GM23248 (cell line): ENCODE data around the gene TCEANC2. TPM values are rescaled to one million over a fixed set of nuclear protein-coding genes. Genes with fewer than 3 reads are reported as not detected.

Experiments used
- DNase-seq: peaks from one replicate; pipeline ENCODE4 v3.0.0-alpha.2; 2015
- H2AFZ ChIP-seq: fragments of 200-600 bp; sonication (generic); 2 replicates; pipeline ENCODE4 v1.6.1; 2016; ENCODE audit warnings: antibody characterized with exemption
- H3F3A ChIP-seq: fragments of 200-600 bp; sonication (generic); 2 replicates; pipeline ENCODE4 v1.6.1; 2016; ENCODE audit warnings: mild to moderate bottlenecking, antibody characterized with exemption, mixed run types; ENCODE audit not compliant: insufficient read depth
- H3K27ac ChIP-seq: fragments of 200-600 bp; sonication (generic); 2 replicates; pipeline ENCODE4 v1.5.1; 2016; ENCODE audit warnings: mild to moderate bottlenecking
- H3K27me3 ChIP-seq: fragments of 200-600 bp; sonication (generic); replicated peaks from 2 replicates; pipeline ENCODE4 v1.6.1; 2016; ENCODE audit warnings: mild to moderate bottlenecking; ENCODE audit not compliant: insufficient read depth
- H3K36me3 ChIP-seq: fragments of 200-600 bp; sonication (generic); 2 replicates; pipeline ENCODE4 v1.6.1; 2016; ENCODE audit warnings: low read depth, mild to moderate bottlenecking
- H3K4me1 ChIP-seq: fragments of 200-600 bp; sonication (generic); 2 replicates; pipeline ENCODE4 v1.6.1; 2016; ENCODE audit warnings: mild to moderate bottlenecking; ENCODE audit not compliant: insufficient read depth
- H3K4me2 ChIP-seq: fragments of 200-600 bp; sonication (generic); one replicate; pipeline ENCODE4 v1.6.1; 2016; ENCODE audit warnings: mild to moderate bottlenecking; ENCODE audit not compliant: unreplicated experiment
- H3K4me3 ChIP-seq: fragments of 200-600 bp; sonication (generic); 2 replicates; pipeline ENCODE4 v1.5.1; 2016; ENCODE audit warnings: mild to moderate bottlenecking
- H3K79me2 ChIP-seq: fragments of 200-600 bp; sonication (generic); 2 replicates; pipeline ENCODE4 v1.6.1; 2016; ENCODE audit warnings: mild to moderate bottlenecking; ENCODE audit not compliant: insufficient read depth
- H3K9ac ChIP-seq: fragments of 200-600 bp; sonication (generic); 2 replicates; pipeline ENCODE4 v1.6.1; 2016; ENCODE audit warnings: mild to moderate bottlenecking
- H3K9me2 ChIP-seq: fragments of 200-600 bp; sonication (generic); 2 replicates; pipeline ENCODE4 v1.6.1; 2016; ENCODE audit warnings: mixed run types, mild to moderate bottlenecking, moderate library complexity; ENCODE audit not compliant: insufficient read depth
- H3K9me3 ChIP-seq: fragments of 200-600 bp; sonication (generic); one replicate; pipeline ENCODE4 v1.6.1; 2017; ENCODE audit warnings: low read depth
- H4K20me1 ChIP-seq: fragments of 200-600 bp; sonication (generic); 2 replicates; pipeline ENCODE4 v1.6.0; 2016; ENCODE audit not compliant: insufficient read depth
- EZH2 ChIP-seq: fragments of 200-600 bp; sonication (generic); IDR thresholded peaks from 2 replicates; pipeline ENCODE4 v1.6.1; 2018; ENCODE audit warnings: antibody characterized with exemption, mild to moderate bottlenecking; ENCODE audit not compliant: insufficient read depth, poor library complexity, severe bottlenecking
- EZH2phosphoT487 ChIP-seq: fragments of 200-600 bp; sonication (generic); IDR thresholded peaks from 2 replicates; pipeline ENCODE4 v1.6.1; 2018; ENCODE audit warnings: antibody characterized with exemption, moderate library complexity, mild to moderate bottlenecking, low read depth; ENCODE audit not compliant: insufficient read depth
- WGBS, 2 experiments: methylation state at CpG; one replicate each; pipeline ENCODE4 v1.1.6; 2015 to 2017; ENCODE audit warnings: low lambda C conversion rate in 2 of 2, low coverage in 1 of 2; ENCODE audit errors: missing lambda C conversion rate in 2 of 2; 5-methylcytosine and 5-hydroxymethylcytosine counted together
- in situ Hi-C: fragments of 300-500 bp; cut with MboI; formaldehyde crosslinking; loops from 2 replicates; pipeline ENCODE4 v1.15.0; 2020
- polyA plus RNA-seq: library from polyadenylated mRNA; unstranded; fragments of >200 nt; fragmentation: Nextera tagmentation; extraction: Ambion mirVana; gene quantifications from 2 replicates; pipeline ENCODE4 v1.2.1, GENCODE V29; 2016
- total RNA-seq: library from RNA; depleted of rRNA; stranded (reverse); fragments of >200 nt; shearing (Covaris generic); gene quantifications from 2 replicates; pipeline ENCODE4 v1.2.3, GENCODE V29; 2014

The TCEANC2 gene
- total and polyA plus RNA-seq, 2 experiments from 2014 or later = 1.7 to 4.6 TPM

GRCh38 chr1:54053745-54054437 is 483 bp downstream of the TCEANC2 start:
- in situ Hi-C loops = no loop called here

DNA sequence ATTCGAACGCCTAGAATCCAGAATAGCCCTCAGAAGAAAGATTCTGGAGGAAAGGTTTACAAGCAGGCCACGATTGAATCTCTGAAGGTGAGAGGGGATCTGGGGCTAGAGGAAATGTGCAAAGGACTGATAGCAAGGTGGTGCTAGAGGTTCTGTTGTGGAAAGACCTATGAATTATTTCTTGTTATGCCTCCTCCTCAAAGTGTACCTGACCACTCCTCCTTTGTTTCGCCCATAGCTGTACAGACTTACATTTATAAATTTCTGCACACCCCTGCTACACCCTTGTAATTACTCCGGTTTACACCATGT is 986 bp downstream of the TCEANC2 start:
- Histone ChIP-seq H3K9me2 (no peaks in the 10 kb centered on the region), H3K9ac (peak overlapping the region; percentile 96), H3K4me1 (peaks cover 13% of the 10 kb centered on the region), H3F3A (peaks cover 8% of the 10 kb centered on the region; the same call in 1 of the 2 replicates), H3K27ac (peak overlapping the region; percentile 92), H2AFZ (peak overlapping the region; percentile 95), H3K36me3 (no peaks in the 10 kb centered on the region), H3K79me2 (peaks cover 50% of the 10 kb centered on the region), H4K20me1 (no peaks in the 10 kb centered on the region), H3K27me3 (no peaks in the 10 kb centered on the region), H3K4me3 (peak overlapping the region; percentile 95), H3K4me2 (peak overlapping the region; percentile 91), H3K9me3 (no peaks in the 10 kb centered on the region)
- in situ Hi-C loops = no loop called here
- TF ChIP-seq EZH2 (no peak), EZH2phosphoT487 (no peak)
- 66 to 72% methylated on average over 5 of the region's 5 CpGs for WGBS, 2 experiments
- no peak for DNase-seq

More at GRCh38 chr1:54053745-54054437, 483 bp downstream of the TCEANC2 start:
- TF ChIP-seq EZH2 = no peak
- Histone ChIP-seq H3K27ac (peak overlapping the region; percentile 92), H4K20me1 (no peaks in the 10 kb centered on the region), H3K4me1 (peaks cover 15% of the 10 kb centered on the region), H3K79me2 (peaks cover 55% of the 10 kb centered on the region), H3K4me3 (peak overlapping the region; percentile 95), H3K9me2 (no peaks in the 10 kb centered on the region), H3K9me3 (no peaks in the 10 kb centered on the region), H3K4me2 (peak overlapping the region; percentile 91), H3K9ac (peak overlapping the region; percentile 96), H3K27me3 (no peaks in the 10 kb centered on the region), H3K36me3 (no peaks in the 10 kb centered on the region), H3F3A (peaks cover 8% of the 10 kb centered on the region; the same call in 1 of the 2 replicates), H2AFZ (peak overlapping the region; percentile 95)
- WGBS, 2 experiments = 8 to 12% methylated on average over 20 to 21 of the region's 21 CpGs
- peak; percentile 68 for DNase-seq

- Histone ChIP-seq H3K27ac (no peak overlapping the region), H3K4me3 (no peak overlapping the region), H3K79me2 (no peaks in the 10 kb centered on the region), H3K4me1 (peaks cover 8% of the 10 kb centered on the region; the same call in 1 of the 2 replicates), H3K36me3 (no peaks in the 10 kb centered on the region), H3K9ac (no peak overlapping the region), H3K27me3 (no peaks in the 10 kb centered on the region), H3K4me2 (no peak overlapping the region), H3K9me3 (no peaks in the 10 kb centered on the region), H4K20me1 (no peaks in the 10 kb centered on the region), H3K9me2 (no peaks in the 10 kb centered on the region), H3F3A (no peaks in the 10 kb centered on the region), H2AFZ (no peak overlapping the region)
- WGBS, 2 experiments = 87% methylated on average over 5 of the region's 5 CpGs
- no peak for DNase-seq
- in situ Hi-C loops = no loop called here
- no peak for TF ChIP-seq EZH2phosphoT487
- TF ChIP-seq EZH2 = no peak
Measured at GRCh38 chr1:54064299-54064698, 10.9 kb downstream of the TCEANC2 start.

DNA sequence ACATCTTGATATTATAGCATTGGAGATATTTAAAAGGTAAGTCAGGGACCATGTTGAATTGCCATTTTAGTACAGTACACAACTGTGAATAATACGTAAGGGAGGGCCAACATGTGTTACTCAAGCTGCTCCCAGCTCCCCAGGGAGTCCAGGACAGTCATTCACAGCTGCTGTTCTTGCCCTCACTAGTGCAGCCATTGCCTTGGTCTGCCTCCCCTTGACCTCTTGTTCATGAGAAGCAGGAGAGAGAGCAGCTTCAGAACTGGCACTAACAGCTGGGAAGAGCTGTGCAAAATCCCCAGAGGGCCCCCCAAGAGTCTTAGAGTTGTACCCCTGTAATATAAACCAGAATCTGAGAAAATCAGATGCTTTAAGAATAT is 16.4 kb downstream of the TCEANC2 start:
- Histone ChIP-seq H3K27ac (no peak overlapping the region), H3K9ac (no peak overlapping the region), H3K4me2 (no peak overlapping the region), H3K4me3 (no peak overlapping the region), H3K27me3 (no peaks in the 10 kb centered on the region), H3F3A (no peaks in the 10 kb centered on the region), H3K9me3 (no peaks in the 10 kb centered on the region), H3K9me2 (no peaks in the 10 kb centered on the region), H4K20me1 (no peaks in the 10 kb centered on the region), H3K36me3 (no peaks in the 10 kb centered on the region), H2AFZ (no peak overlapping the region), H3K79me2 (no peaks in the 10 kb centered on the region), H3K4me1 (no peaks in the 10 kb centered on the region)
- WGBS, 2 experiments = 31 to 40% methylated on average over 1 of the region's 1 CpG
- peak; percentile 37 for DNase-seq
- in situ Hi-C loops = no loop called here
- no peak for TF ChIP-seq EZH2
- TF ChIP-seq EZH2phosphoT487 = no peak
